Thyroid gland (tissue), 4 donors: ENCODE measurements around the gene GFRA1. TPM values are rescaled to one million over a fixed set of nuclear protein-coding genes. Genes with fewer than 3 reads are reported as not detected.

ENCODE experiments used
- DNase-seq, 2 donors: peaks; one replicate each; pipeline ENCODE4 v3.0.0-alpha.2; 2019
- H3K27ac ChIP-seq, 3 donors: fragments of 200-600 bp; sonication (generic); 1 replicate in 2 of 3; 2 replicates in 1 of 3; pipeline ENCODE4 v1.5.1; 2016 to 2019; ENCODE audit warnings: mild to moderate bottlenecking in 1 of 3, moderate library complexity in 1 of 3
- H3K27me3 ChIP-seq: fragments of 200-600 bp; sonication (generic); one replicate; pipeline ENCODE4 v1.5.1; 2019
- H3K36me3 ChIP-seq, 2 donors: fragments of 200-600 bp; sonication (generic); one replicate each; pipeline ENCODE4 v1.5.1; 2016 to 2019
- H3K4me1 ChIP-seq, 2 donors: fragments of 200-600 bp; sonication (generic); one replicate each; pipeline ENCODE4 v1.5.1; 2017 to 2019
- H3K4me3 ChIP-seq, 3 donors: fragments of 200-600 bp; sonication (generic); replicated peaks in 1 of 3; 1 replicate in 2 of 3; 2 replicates in 1 of 3; pipeline ENCODE4 v1.5.1; 2016; ENCODE audit warnings: mild to moderate bottlenecking in 1 of 3
- H3K9me3 ChIP-seq: fragments of 200-600 bp; sonication (generic); one replicate; pipeline ENCODE4 v1.5.1; 2017
- POLR2A ChIP-seq, 2 donors: fragments of 450-650 bp; IDR thresholded peaks; one replicate each; pipeline ENCODE4 v1.6.1; 2017; ENCODE audit warnings: antibody characterized with exemption in 2 of 2, mild to moderate bottlenecking in 2 of 2, moderate library complexity in 1 of 2
- WGBS, 2 donors: methylation state at CpG; one replicate each; pipeline ENCODE4 v1.1.5; 2017; 5-methylcytosine and 5-hydroxymethylcytosine counted together
- intact Hi-C: fragments of 100-400 bp; cut with DNase I; formaldehyde crosslinking; loops from one replicate; pipeline ENCODE4 v1.15.1; 2023
- total RNA-seq, 4 donors: library from RNA; depleted of rRNA; stranded (reverse); fragments of >200 nt; gene quantifications; one replicate each; pipeline ENCODE4 v1.2.3, GENCODE V29; 2016
- TF ChIP-seq, protein P1 (sequence below), 6 experiments: fragments of 200-600 bp in 3 of 6; fragments of 450-650 bp in 3 of 6; sonication (generic) in 3 of 6; IDR thresholded peaks; one replicate each; pipeline ENCODE4 v1.5.1; 2016 to 2019; ENCODE audit warnings: antibody characterized with exemption in 6 of 6, mild to moderate bottlenecking in 2 of 6, inconsistent platforms in 1 of 6, moderate library complexity in 1 of 6

Gene GFRA1
- total RNA-seq, 4 donors from 2014 or later, result 4.4 to 18.0 (median 5.5) TPM

DNA sequence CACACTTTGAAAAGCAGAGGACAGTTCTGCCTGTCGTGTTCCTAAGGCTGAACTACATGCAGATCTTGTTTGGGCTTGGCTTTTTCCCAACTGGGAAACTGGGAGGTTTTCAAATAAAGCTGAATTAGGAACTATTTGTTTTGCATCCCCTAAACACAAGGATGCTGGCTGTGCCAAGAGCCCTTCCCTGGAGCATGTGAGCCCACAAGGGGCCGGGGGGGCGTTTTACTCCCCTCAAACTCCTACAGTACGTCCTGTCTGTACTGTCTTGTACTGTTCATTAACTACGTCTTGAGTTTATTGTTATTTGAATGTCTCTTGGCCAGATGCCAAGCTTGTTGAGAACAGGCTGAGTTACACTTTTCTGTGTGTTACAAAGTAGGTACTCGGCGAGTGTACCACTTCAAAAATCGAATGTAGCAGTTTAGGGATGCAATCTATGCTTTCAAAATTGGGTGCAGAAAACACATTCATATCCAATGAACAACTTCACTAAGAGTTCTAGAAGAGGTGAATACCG, 94.9 kb downstream of the GFRA1 start:
- TF ChIP-seq, protein P1, sequence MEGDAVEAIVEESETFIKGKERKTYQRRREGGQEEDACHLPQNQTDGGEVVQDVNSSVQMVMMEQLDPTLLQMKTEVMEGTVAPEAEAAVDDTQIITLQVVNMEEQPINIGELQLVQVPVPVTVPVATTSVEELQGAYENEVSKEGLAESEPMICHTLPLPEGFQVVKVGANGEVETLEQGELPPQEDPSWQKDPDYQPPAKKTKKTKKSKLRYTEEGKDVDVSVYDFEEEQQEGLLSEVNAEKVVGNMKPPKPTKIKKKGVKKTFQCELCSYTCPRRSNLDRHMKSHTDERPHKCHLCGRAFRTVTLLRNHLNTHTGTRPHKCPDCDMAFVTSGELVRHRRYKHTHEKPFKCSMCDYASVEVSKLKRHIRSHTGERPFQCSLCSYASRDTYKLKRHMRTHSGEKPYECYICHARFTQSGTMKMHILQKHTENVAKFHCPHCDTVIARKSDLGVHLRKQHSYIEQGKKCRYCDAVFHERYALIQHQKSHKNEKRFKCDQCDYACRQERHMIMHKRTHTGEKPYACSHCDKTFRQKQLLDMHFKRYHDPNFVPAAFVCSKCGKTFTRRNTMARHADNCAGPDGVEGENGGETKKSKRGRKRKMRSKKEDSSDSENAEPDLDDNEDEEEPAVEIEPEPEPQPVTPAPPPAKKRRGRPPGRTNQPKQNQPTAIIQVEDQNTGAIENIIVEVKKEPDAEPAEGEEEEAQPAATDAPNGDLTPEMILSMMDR (IDR thresholded peaks at IDR 0.05), result no peak
- no peak for TF ChIP-seq POLR2A (IDR thresholded peaks at IDR 0.05)
- 16 to 36% methylated on average over 9 of the region's 9 CpGs for WGBS, 2 donors
- Histone ChIP-seq H3K4me1 (no peaks in the 10 kb centered on the region), H3K36me3 (no peaks in the 10 kb centered on the region), H3K4me3 (no peak overlapping the region), H3K27ac (no peak overlapping the region), H3K27me3 (no peaks in the 10 kb centered on the region), H3K9me3 (no peaks in the 10 kb centered on the region)
- intact Hi-C loops, result no loop called here
- DNase-seq, result no peak

DNA sequence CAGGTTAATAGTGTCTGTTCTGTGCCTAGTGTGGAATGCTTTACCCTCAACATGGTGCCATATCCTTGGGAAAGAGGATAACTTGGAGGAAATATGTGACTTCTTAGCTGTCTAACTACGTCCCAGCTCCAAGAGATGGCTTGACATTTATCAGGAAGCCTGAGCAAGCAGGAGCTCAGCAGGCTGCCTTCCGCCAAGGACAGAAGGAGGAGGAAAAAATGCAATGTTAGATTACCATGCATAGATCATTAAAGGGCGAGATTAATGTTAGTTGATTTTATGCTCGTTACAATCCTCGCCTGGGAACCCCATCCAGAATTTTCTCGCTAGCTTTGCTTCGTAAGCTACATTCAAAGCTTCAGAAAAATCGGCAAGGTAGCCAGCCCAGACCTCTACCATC, 97.8 kb downstream of the GFRA1 start:
- DNase-seq, result no peak
- no peaks in the 10 kb centered on the region for H3K9me3 ChIP-seq
- 94 to 96% methylated on average over 8 of the region's 8 CpGs for WGBS, 2 donors

DNA sequence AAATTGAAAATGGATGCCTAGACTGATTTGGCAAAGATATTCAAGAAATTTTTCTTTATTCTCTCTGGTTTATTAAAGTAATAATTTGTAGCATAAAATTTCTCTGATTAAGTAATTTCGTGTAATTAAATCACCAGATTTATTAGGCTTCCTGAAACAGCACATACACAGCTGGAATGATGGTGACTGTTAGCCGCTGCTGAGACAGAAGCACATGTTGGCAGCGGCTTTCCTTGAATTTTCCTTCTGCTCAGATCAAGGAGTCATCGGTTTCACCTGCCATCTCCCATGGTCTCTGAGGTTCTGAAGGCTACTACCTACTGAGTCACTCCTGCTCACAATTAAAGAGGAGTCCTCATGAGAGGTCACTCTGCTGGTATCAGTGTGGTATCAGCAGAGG, 101.5 kb downstream of the GFRA1 start:
- no peak for TF ChIP-seq POLR2A (IDR thresholded peaks at IDR 0.05)
- TF ChIP-seq, protein P1 (IDR thresholded peaks at IDR 0.05), result no peak
- intact Hi-C loops, result no loop called here
- WGBS, 2 donors, result 88% methylated on average over 4 of the region's 4 CpGs
- no peak overlapping the region for H3K27ac ChIP-seq
- no peaks in the 10 kb centered on the region for H3K4me1 ChIP-seq
- H3K4me3 ChIP-seq, result no peak overlapping the region
- DNase-seq, result no peak
- H3K27me3 ChIP-seq, result no peaks in the 10 kb centered on the region
- no peaks in the 10 kb centered on the region for H3K36me3 ChIP-seq
- no peaks in the 10 kb centered on the region for H3K9me3 ChIP-seq

More for the DNA sequence above, 97.8 kb downstream of the GFRA1 start:
- Histone ChIP-seq H3K4me3 (no peak overlapping the region), H3K27ac (no peak overlapping the region), H3K27me3 (no peaks in the 10 kb centered on the region), H3K4me1 (no peaks in the 10 kb centered on the region), H3K36me3 (no peaks in the 10 kb centered on the region)
- TF ChIP-seq, protein P1 (IDR thresholded peaks at IDR 0.05), result no peak
- TF ChIP-seq POLR2A (IDR thresholded peaks at IDR 0.05), result no peak
- intact Hi-C loops, result no loop called here

DNA sequence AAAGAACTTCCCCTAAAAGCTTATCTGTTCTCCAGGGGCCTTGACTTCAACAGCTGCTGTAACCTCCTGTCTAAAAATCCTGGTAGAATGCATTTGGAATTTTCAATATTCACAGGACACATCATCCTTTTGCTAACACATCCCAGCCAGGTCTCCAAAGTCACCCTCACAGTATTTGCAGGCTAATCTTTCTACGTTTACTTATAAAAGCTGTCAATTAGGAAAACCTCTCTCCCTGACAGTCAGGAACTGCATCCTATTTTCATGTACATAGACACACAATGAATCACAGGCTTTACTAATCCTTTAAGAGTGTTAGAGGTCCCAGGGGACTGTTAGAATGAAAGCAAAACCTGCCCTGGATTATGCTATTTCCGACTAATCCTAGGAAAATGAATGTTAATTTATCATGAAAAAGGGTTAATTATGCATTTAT, 102.2 kb downstream of the GFRA1 start:
- H3K36me3 ChIP-seq, result no peaks in the 10 kb centered on the region
- H3K27ac ChIP-seq, result no peak overlapping the region
- no peaks in the 10 kb centered on the region for H3K9me3 ChIP-seq
- intact Hi-C loops, result no loop called here
- 23 to 35% methylated on average over 2 of the region's 2 CpGs for WGBS, 2 donors
- no peaks in the 10 kb centered on the region for H3K27me3 ChIP-seq
- DNase-seq, result no peak
- H3K4me1 ChIP-seq, result no peaks in the 10 kb centered on the region
- no peak overlapping the region for H3K4me3 ChIP-seq
- no peak for TF ChIP-seq POLR2A (IDR thresholded peaks at IDR 0.05)
- TF ChIP-seq, protein P1 (IDR thresholded peaks at IDR 0.05), result no peak

DNA sequence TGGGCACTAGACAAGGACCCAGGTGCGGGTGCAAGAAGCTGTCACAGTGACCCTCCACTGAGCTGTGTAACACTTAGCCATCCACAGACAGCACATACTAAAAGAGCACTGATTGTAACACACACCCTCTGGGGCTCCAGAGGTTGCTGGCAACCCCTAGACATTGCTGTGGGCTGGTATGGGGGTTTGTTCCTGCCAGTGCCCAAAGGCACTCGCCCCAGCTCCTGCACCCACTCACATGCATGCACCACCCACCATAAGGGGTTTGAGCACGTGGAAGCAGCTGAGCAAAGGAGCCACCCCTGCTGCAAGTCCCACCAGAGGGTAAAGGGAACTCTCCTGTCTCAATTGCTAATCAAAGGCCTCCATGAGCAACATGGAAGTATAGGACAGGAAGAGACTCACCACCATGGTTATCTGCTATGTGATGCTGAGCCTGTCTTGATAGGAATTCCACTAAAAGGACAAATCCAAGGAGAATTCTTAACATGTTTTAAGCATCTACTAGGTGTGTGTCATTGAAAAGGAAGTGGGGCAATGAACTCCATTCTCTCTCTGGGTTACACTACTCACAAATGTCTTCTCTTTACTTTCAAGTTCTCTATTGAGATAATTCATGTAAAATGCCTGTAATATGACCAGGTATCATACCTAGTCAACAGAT, 103.1 kb downstream of the GFRA1 start:
- H3K36me3 ChIP-seq, result no peaks in the 10 kb centered on the region
- no peaks in the 10 kb centered on the region for H3K27me3 ChIP-seq
- WGBS, 2 donors, result 74 to 89% methylated on average over 3 of the region's 3 CpGs
- no peak overlapping the region for H3K4me3 ChIP-seq
- H3K27ac ChIP-seq, result no peak overlapping the region
- no peaks in the 10 kb centered on the region for H3K9me3 ChIP-seq
- TF ChIP-seq POLR2A (IDR thresholded peaks at IDR 0.05), result no peak
- TF ChIP-seq, protein P1 (IDR thresholded peaks at IDR 0.05), result no peak
- H3K4me1 ChIP-seq, result no peaks in the 10 kb centered on the region
- intact Hi-C loops, result no loop called here
- DNase-seq, result no peak
